ENCODE data around the gene STOML2. TPM values are rescaled to one million over a fixed set of nuclear protein-coding genes. Genes with fewer than 3 reads are reported as not detected.

STOML2 gene
- total and polyA plus RNA-seq, 9 of the 15 experiments (the other 6 are each of a cell fraction or from before 2014, with no cell fraction given) = 110 to 220 (median 174) TPM

- TF ChIP-seq MGA (IDR thresholded peaks at IDR 0.05) (peak; percentile 78), NR2C2 (CRISPR knock-in tag; IDR thresholded peaks at IDR 0.05) (no peak), NR2C2 (tag; IDR thresholded peaks at IDR 0.05) (peak; percentile 72), MECOM (CRISPR knock-in tag; IDR thresholded peaks at IDR 0.05) (no peak), ATF2 (CRISPR knock-in tag; IDR thresholded peaks at IDR 0.05) (no peak), MNT (conservative IDR thresholded peaks at IDR 0.05) (peak; percentile 76 to 79; a peak in 3 of 4 replicates), CREB3 (tag; conservative IDR thresholded peaks at IDR 0.05; ENCODE audit: low read depth) (no peak), ZNF778 (CRISPR knock-in tag; IDR thresholded peaks at IDR 0.05) (no peak), DPF2 (IDR thresholded peaks at IDR 0.05) (no peak), CBFB (CRISPR knock-in tag; IDR thresholded peaks at IDR 0.05) (no peak), MAZ (CRISPR knock-in tag; conservative IDR thresholded peaks at IDR 0.05 in 1 of 2, IDR thresholded peaks at IDR 0.05 in 1 of 2) (peak; percentile 35 to 37; a peak in 1 of 4 replicates)
Observed at GRCh38 chr9:35079426-35080341, 23.2 kb downstream of the STOML2 start, which contains the start of gene FANCG (continued).
